ENCODE results near the gene KCNQ1. TPM values are rescaled to one million over a fixed set of nuclear protein-coding genes. Genes with fewer than 3 reads are reported as not detected.

Gene KCNQ1
- total RNA-seq, 1 experiment from 2014 or later = 2.3 TPM

DNA sequence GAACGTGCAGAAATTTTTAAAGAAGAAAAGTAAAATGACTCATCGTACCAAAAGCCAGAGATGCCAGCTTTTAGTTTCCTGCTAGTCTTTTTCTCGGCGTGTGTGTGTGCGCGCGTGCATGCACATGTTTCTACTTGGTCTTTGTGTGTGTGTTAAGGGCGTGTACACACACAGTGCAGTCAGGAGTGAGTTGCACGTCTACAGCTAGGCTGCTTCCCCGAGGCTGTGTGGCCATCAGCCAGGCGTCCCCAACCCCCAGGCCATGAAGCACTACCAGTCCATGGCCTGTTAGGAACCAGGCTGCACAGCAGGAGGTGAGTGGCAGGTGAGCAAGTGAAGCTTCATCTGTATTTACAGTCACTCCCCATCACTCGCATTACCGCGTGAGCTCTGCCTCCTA is 36.4 kb downstream of the KCNQ1 start:
- Histone ChIP-seq H2AK5ac (ENCODE audit: insufficient read length, low read length) (no peak overlapping the region), H2BK12ac (ENCODE audit: insufficient read length, low read depth, low read length) (no peak overlapping the region), H2BK5ac (ENCODE audit: insufficient read length, low read length) (no peak overlapping the region), H3K4me2 (ENCODE audit: insufficient read depth, insufficient read length, low read length) (no peak overlapping the region), H2BK120ac (ENCODE audit: low read depth, low read length, poor library complexity, severe bottlenecking) (no peak overlapping the region), H3K14ac (ENCODE audit: insufficient read depth, low read length) (no peak overlapping the region), H4K20me1 (ENCODE audit: control insufficient read depth, insufficient read depth, insufficient read length) (no peaks in the 10 kb centered on the region), H3K79me1 (ENCODE audit: insufficient read depth, low read depth, low read length, poor library complexity, severe bottlenecking) (no peaks in the 10 kb centered on the region), H3K56ac (ENCODE audit: insufficient read length, low read depth, low read length) (no peak overlapping the region), H4K8ac (replicated peaks; ENCODE audit: insufficient read length, low read depth, low read length) (no peak overlapping the region), H4K5ac (ENCODE audit: insufficient read length, low read depth, low read length) (no peak overlapping the region), H3K79me2 (ENCODE audit: insufficient read depth, low read length) (no peaks in the 10 kb centered on the region), H2BK20ac (ENCODE audit: low read depth, low read length, poor library complexity, severe bottlenecking) (no peak overlapping the region), H4K91ac (ENCODE audit: insufficient read length, low read depth, low read length) (no peak overlapping the region), H2BK15ac (ENCODE audit: low read depth, low read length) (no peak overlapping the region), H3K23ac (ENCODE audit: insufficient read length, low read depth, low read length) (no peak overlapping the region), H3K18ac (ENCODE audit: insufficient read length, low read depth, low read length) (no peak overlapping the region), H3K27me3 (ENCODE audit: insufficient read depth, low read length) (peaks cover 7% of the 10 kb centered on the region; the same call in 1 of the 2 replicates), H3K23me2 (ENCODE audit: insufficient read length, low read depth, low read length, poor library complexity, severe bottlenecking) (no peaks in the 10 kb centered on the region), H3K9ac (ENCODE audit: extremely low read depth, insufficient read length, low read length) (no peak overlapping the region), H2AFZ (ENCODE audit: low read length) (no peak overlapping the region), H3K27ac (ENCODE audit: insufficient read length, low read depth, low read length) (no peak overlapping the region), H3K4me1 (ENCODE audit: insufficient read depth, low read length) (no peaks in the 10 kb centered on the region), H3T11ph (ENCODE audit: low read length) (no peak overlapping the region), H3K9me3 (ENCODE audit: control insufficient read depth, low read depth, low read length) (peaks cover 11% of the 10 kb centered on the region), H3K4ac (ENCODE audit: low read depth, low read length) (no peak overlapping the region)
- Mint-ChIP-seq H3K4me3 (no peak overlapping the region), H3K4me1 (no peaks in the 10 kb centered on the region), H3K27me3 (ENCODE audit: low read depth) (peaks cover 97% of the 10 kb centered on the region), H3K9me3 (peaks cover 36 to 44% of the 10 kb centered on the region in 2 experiments), H3K27ac (no peak overlapping the region), H3K36me3 (ENCODE audit: insufficient read depth in 1 of 3, low read depth in 3 of 3) (peaks cover 0 to 12% (median 5%) of the 10 kb centered on the region in 3 experiments; a peak in 5 of 7 replicates)
- no CpG with 5 or more reads among the region's 14 CpGs for WGBS (ENCODE audit: extremely low coverage, insufficient read length, low lambda C conversion rate)
- no peak for DNase-seq
- TF ChIP-seq, protein P1, sequence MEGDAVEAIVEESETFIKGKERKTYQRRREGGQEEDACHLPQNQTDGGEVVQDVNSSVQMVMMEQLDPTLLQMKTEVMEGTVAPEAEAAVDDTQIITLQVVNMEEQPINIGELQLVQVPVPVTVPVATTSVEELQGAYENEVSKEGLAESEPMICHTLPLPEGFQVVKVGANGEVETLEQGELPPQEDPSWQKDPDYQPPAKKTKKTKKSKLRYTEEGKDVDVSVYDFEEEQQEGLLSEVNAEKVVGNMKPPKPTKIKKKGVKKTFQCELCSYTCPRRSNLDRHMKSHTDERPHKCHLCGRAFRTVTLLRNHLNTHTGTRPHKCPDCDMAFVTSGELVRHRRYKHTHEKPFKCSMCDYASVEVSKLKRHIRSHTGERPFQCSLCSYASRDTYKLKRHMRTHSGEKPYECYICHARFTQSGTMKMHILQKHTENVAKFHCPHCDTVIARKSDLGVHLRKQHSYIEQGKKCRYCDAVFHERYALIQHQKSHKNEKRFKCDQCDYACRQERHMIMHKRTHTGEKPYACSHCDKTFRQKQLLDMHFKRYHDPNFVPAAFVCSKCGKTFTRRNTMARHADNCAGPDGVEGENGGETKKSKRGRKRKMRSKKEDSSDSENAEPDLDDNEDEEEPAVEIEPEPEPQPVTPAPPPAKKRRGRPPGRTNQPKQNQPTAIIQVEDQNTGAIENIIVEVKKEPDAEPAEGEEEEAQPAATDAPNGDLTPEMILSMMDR (conservative IDR thresholded peaks at IDR 0.05) = no peak

Measured in H9 (cell line).